ENCODE results near the gene GJB2. TPM values are rescaled to one million over a fixed set of nuclear protein-coding genes. Genes with fewer than 3 reads are reported as not detected.

The GJB2 gene
- total RNA-seq, 2 experiments from 2014 or later: 0.19 to 0.25 TPM

GRCh38 chr13:20137875-20138274, 54.9 kb downstream of the GJB2 start:
- ChIA-PET CTCF (no interaction called here), POLR2A (no interaction called here)
- ATAC-seq (ENCODE audit: poor library complexity): no peak
- DNase-seq: no peak
- Mint-ChIP-seq H3K27me3 (peaks cover 61% of the 10 kb centered on the region), H3K4me3 (no peak overlapping the region), H3K4me1 (ENCODE audit: low read depth) (no peaks in the 10 kb centered on the region), H3K36me3 (ENCODE audit: low read depth) (no peaks in the 10 kb centered on the region), H3K9me3 (no peaks in the 10 kb centered on the region), H3K27ac (no peak overlapping the region)
- Histone ChIP-seq H3K36me3 (ENCODE audit: insufficient read depth, low read length) (no peaks in the 10 kb centered on the region), H3K9me3 (ENCODE audit: control insufficient read depth in 1 of 2, insufficient read depth in 1 of 2, low read length in 2 of 2) (peaks cover 0 to 14% of the 10 kb centered on the region in 2 experiments), H3K4me1 (ENCODE audit: insufficient read depth, low read length) (peaks cover 9% of the 10 kb centered on the region), H3K4me3 (ENCODE audit: low read length) (no peak overlapping the region), H3K27ac (ENCODE audit: low read depth in 1 of 2, low read length in 2 of 2) (no peak overlapping the region), H3K27me3 (ENCODE audit: control insufficient read depth in 1 of 2, insufficient read depth in 2 of 2, low read length in 2 of 2) (peaks cover 36 to 48% of the 10 kb centered on the region in 2 experiments)
- TF ChIP-seq CTCF (IDR thresholded peaks at IDR 0.05): no peak
- intact Hi-C loops (cut with DNase I, micrococcal nuclease): no loop called here

Other genes starting within 250 kb of the GJB2 start
- gene ZMYM2, start 234.2 kb downstream of the GJB2 start, total RNA-seq: 100 to 1,000 TPM; 106 to 110 TPM
- gene GJA3, start 31.9 kb downstream of the GJB2 start, total RNA-seq: not detected
- gene GJB6, start 39.4 kb upstream of the GJB2 start, total RNA-seq: 10 to 100 TPM; 19.8 to 26.0 TPM